ENCODE measurements around the gene PLG. TPM values are rescaled to one million over a fixed set of nuclear protein-coding genes. Genes with fewer than 3 reads are reported as not detected.

Gene PLG
- total and polyA plus RNA-seq, 2 of the 4 experiments (the other 2 are of a cell fraction): not detected

- Histone ChIP-seq H3K23ac (ENCODE audit: low read depth, low read length) (no peak overlapping the region), H4K5ac (ENCODE audit: low read depth, low read length) (no peak overlapping the region), H4K91ac (ENCODE audit: insufficient read depth, low read depth, low read length) (no peak overlapping the region), H3K9me1 (ENCODE audit: insufficient read depth, low read length) (no peaks in the 10 kb centered on the region), H2BK20ac (ENCODE audit: low read depth, low read length) (no peak overlapping the region), H2AK5ac (ENCODE audit: low read depth, low read length) (no peak overlapping the region), H3K9ac (ENCODE audit: low read depth, low read length) (no peak overlapping the region), H3K36me3 (ENCODE audit: control insufficient read depth, insufficient read depth, low read length) (no peaks in the 10 kb centered on the region), H3K4me3 (ENCODE audit: insufficient read depth, low read depth, low read length) (no peak overlapping the region), H3K14ac (replicated peaks; ENCODE audit: low read depth, low read length) (no peak overlapping the region), H4K20me1 (ENCODE audit: insufficient read depth, low read length) (no peaks in the 10 kb centered on the region), H3K56ac (ENCODE audit: extremely low read depth, insufficient read depth, low read length) (no peak overlapping the region), H3K4ac (ENCODE audit: low read depth, low read length) (no peak overlapping the region), H3K27ac (ENCODE audit: insufficient read depth, low read length) (no peak overlapping the region), H3K4me2 (ENCODE audit: low read depth, low read length) (no peak overlapping the region), H3K79me1 (ENCODE audit: low read depth in 1 of 2, low read length in 2 of 2) (no peaks in the 10 kb centered on the region), H4K8ac (ENCODE audit: low read depth in 2 of 2, low read length in 2 of 2) (no peak overlapping the region), H2AFZ (replicated peaks; ENCODE audit: low read length, poor library complexity) (no peak overlapping the region), H2BK5ac (ENCODE audit: low read depth, low read length, poor library complexity, severe bottlenecking) (no peak overlapping the region), H2AK9ac (replicated peaks; ENCODE audit: low read depth, low read length, poor library complexity) (no peak overlapping the region), H3K18ac (ENCODE audit: low read depth, low read length) (no peak overlapping the region), H3K9me3 (ENCODE audit: control insufficient read depth, insufficient read depth, low read length) (peaks cover 20% of the 10 kb centered on the region), H3K27me3 (ENCODE audit: control insufficient read depth, insufficient read depth, low read length) (no peaks in the 10 kb centered on the region), H2BK120ac (ENCODE audit: low read depth, low read length) (no peak overlapping the region), H2BK15ac (ENCODE audit: low read depth, low read length) (no peak overlapping the region), H3K4me1 (ENCODE audit: control insufficient read depth, insufficient read depth, low read length) (no peaks in the 10 kb centered on the region)
- ATAC-seq (ENCODE audit: low read depth) (no peak), DNase-seq (no peak)
- TF ChIP-seq FOS (IDR thresholded peaks at IDR 0.05; ENCODE audit: low read depth, low read length): no peak
- no peak for TF ChIP-seq POLR2A (IDR thresholded peaks at IDR 0.05; ENCODE audit: low read depth, low read length)
- TF ChIP-seq BHLHE40 (IDR thresholded peaks at IDR 0.05; ENCODE audit: low read depth, low read length): no peak
- no peak for TF ChIP-seq RFX5 (IDR thresholded peaks at IDR 0.05; ENCODE audit: low read depth, low read length)
- no peak for TF ChIP-seq USF2 (IDR thresholded peaks at IDR 0.05; ENCODE audit: low read depth, low read length)
- TF ChIP-seq RCOR1 (IDR thresholded peaks at IDR 0.05; ENCODE audit: insufficient replicate concordance, low read length): no peak
- no peak for TF ChIP-seq MAFK (IDR thresholded peaks at IDR 0.05; ENCODE audit: low read depth, low read length)
- no peak for TF ChIP-seq NFE2L2 (IDR thresholded peaks at IDR 0.05; ENCODE audit: low read depth, low read length)
- TF ChIP-seq CHD1 (IDR thresholded peaks at IDR 0.05; ENCODE audit: low read depth, low read length): no peak
- no peak for TF ChIP-seq MAZ (IDR thresholded peaks at IDR 0.05; ENCODE audit: borderline replicate concordance, low read depth, low read length)
- TF ChIP-seq SMC3 (IDR thresholded peaks at IDR 0.05; ENCODE audit: low read depth, low read length): no peak
- no peak for TF ChIP-seq RAD21 (IDR thresholded peaks at IDR 0.05; ENCODE audit: low read length)
- no TSS peak for BruUV-seq (replicated peaks)
- in situ Hi-C loops (cut with MboI; ENCODE audit: low sequenced_read_pairs): no loop called here
- intact Hi-C loops (cut with micrococcal nuclease): no loop called here
- dilution Hi-C loops (cut with HindIII; ENCODE audit: low sequenced_read_pairs, unreplicated experiment): no loop called here
- WGBS, 2 experiments (ENCODE audit: extremely low coverage in 2 of 2, insufficient read length in 1 of 2): no CpG with 5 or more reads among the region's 3 CpGs
- ChIA-PET CTCF (no interaction called here), POLR2A (ENCODE audit: unreplicated experiment) (no interaction called here)
These were observed 33.5 kb downstream of the PLG start for GRCh38 chr6:160735523-160735922.

Data from IMR-90 (cell line).